Sigmoid colon (tissue), 7 donors: ENCODE results near the gene ZCCHC24. TPM values are rescaled to one million over a fixed set of nuclear protein-coding genes. Genes with fewer than 3 reads are reported as not detected.
A peak's percentile ranks its signal among the peaks of the same experiment; 100 is the strongest.

Source experiments
- DNase-seq: peaks from one replicate; pipeline ENCODE4 v3.0.0-alpha.2; 2019
- H3K27ac ChIP-seq, 4 donors: fragments of 200-600 bp; sonication (generic); one replicate each; pipeline ENCODE4 v1.5.1; 2016 to 2019; ENCODE audit warnings: mild to moderate bottlenecking in 1 of 4
- H3K27me3 ChIP-seq, 3 donors: fragments of 200-600 bp; sonication (generic); one replicate each; pipeline ENCODE4 v1.5.1; 2019; ENCODE audit warnings: mild to moderate bottlenecking in 1 of 3
- H3K36me3 ChIP-seq, 4 donors: fragments of 200-600 bp; sonication (generic); one replicate each; pipeline ENCODE4 v1.5.1; 2016 to 2019
- H3K4me1 ChIP-seq, 4 donors: fragments of 200-600 bp; sonication (generic); one replicate each; pipeline ENCODE4 v1.5.1; 2017 to 2019
- H3K4me3 ChIP-seq, 4 donors: fragments of 200-600 bp; sonication (generic); one replicate each; pipeline ENCODE4 v1.5.1; 2017 to 2019; ENCODE audit warnings: mild to moderate bottlenecking in 2 of 4, moderate library complexity in 1 of 4
- H3K9me3 ChIP-seq, 4 donors: fragments of 200-600 bp in 3 of 4; sonication (generic) in 3 of 4; one replicate each; pipeline versions ENCODE4 v1.5.1 to v1.6.1; 2013 to 2019
- CTCF ChIP-seq, 4 experiments: fragments of 450-650 bp in 3 of 4; fragments of 200-600 bp in 1 of 4; IDR thresholded peaks; one replicate each; pipeline ENCODE4 v1.5.1; 2016 to 2019; ENCODE audit warnings: antibody characterized with exemption in 4 of 4, mild to moderate bottlenecking in 3 of 4, moderate library complexity in 2 of 4
- EP300 ChIP-seq, 4 donors: sonication (generic); formaldehyde crosslinking; IDR thresholded peaks; one replicate each; pipeline ENCODE4 v1.6.1; 2017; ENCODE audit warnings: antibody characterized with exemption in 4 of 4
- POLR2A ChIP-seq, 2 donors: fragments of 450-650 bp; IDR thresholded peaks; one replicate each; pipeline ENCODE4 v1.6.1; 2016; ENCODE audit warnings: antibody characterized with exemption in 2 of 2, mild to moderate bottlenecking in 2 of 2, moderate library complexity in 2 of 2
- POLR2AphosphoS5 ChIP-seq, 4 donors: sonication (generic); formaldehyde crosslinking; IDR thresholded peaks; one replicate each; pipeline ENCODE4 v1.6.1; 2017; ENCODE audit warnings: antibody characterized with exemption in 4 of 4
- WGBS, 2 donors: extraction: QIAGEN DNeasy Blood & Tissue Kit; methylation state at CpG; one replicate each; pipeline ENCODE4 v1.1.7; 2013; 5-methylcytosine and 5-hydroxymethylcytosine counted together
- intact Hi-C: fragments of 100-400 bp; cut with DNase I; formaldehyde crosslinking; loops from one replicate; pipeline ENCODE4 v1.15.1; 2023
- polyA plus RNA-seq, 3 donors: library from polyadenylated mRNA; stranded (reverse); fragments of 200-250 nt; gene quantifications; one replicate each; pipeline ENCODE4 v1.2.3, GENCODE V29; 2013
- total RNA-seq, 4 donors: library from RNA; depleted of rRNA; stranded (reverse); fragments of >200 nt; gene quantifications; one replicate each; pipeline ENCODE4 v1.1.0, GENCODE V29; 2016
- donor health status: healthy with polysubstance abuse.
- donor health status: Bipolar disorder and iron deficiency.
- donor health status: healthy.

ZCCHC24 gene
- total and polyA plus RNA-seq, 7 donors = 7.6 to 141 (median 82.6) TPM

DNA sequence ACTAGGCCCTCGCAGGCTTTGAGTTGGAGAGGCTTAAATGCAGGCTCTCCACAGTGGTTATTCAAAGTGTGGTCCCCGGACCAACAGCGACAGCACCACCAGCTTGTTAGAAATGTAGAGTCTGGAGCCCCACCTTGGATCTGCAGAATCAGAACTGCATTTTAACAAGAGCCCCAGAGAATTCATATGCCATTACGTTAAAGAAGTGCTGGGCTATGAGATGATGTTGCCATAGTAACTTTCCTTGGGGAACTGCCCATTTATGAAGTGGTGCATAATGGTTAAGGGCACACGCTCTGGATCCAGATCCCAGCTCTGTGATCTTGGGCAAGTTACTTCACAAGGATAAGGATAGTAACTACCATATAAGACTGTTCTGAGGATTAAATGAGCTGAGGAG is 48.9 kb downstream of the ZCCHC24 start:
- no peak for TF ChIP-seq CTCF (IDR thresholded peaks at IDR 0.05)
- peak in 1 of 4 donors; percentile 11 for TF ChIP-seq EP300 (IDR thresholded peaks at IDR 0.05)
- no peak for TF ChIP-seq POLR2A (IDR thresholded peaks at IDR 0.05)
- H3K9me3 ChIP-seq = no peaks in the 10 kb centered on the region
- H3K27me3 ChIP-seq = no peaks in the 10 kb centered on the region
- H3K4me3 ChIP-seq = no peak overlapping the region
- no peak overlapping the region for H3K27ac ChIP-seq
- peak; percentile 76 for DNase-seq
- peaks cover 0 to 26% (median 10%) of the 10 kb centered on the region in 4 donors for H3K36me3 ChIP-seq
- intact Hi-C loops = no loop called here
- H3K4me1 ChIP-seq = peaks cover 0 to 37% (median 15%) of the 10 kb centered on the region in 4 donors
- 89 to 94% methylated on average over 5 of the region's 5 CpGs for WGBS, 2 donors

DNA sequence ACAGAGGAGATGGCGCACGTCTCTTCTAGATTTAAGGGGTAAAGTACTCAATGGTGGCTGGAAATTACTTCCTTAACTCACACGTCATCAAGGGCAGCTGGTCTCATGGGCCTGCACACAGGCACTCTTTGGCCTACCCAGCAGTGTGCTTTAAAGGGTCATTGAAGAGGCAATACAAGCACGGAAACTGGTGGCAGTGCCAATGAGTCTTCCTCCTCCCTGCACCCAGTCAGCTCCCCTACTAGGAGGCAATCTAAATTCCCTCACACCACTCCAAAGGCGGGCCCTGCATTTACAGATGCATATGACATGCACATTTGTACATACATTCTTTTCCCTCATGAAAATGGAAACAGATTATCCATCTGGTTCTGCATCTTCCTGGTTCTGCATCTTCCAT is 50.8 kb downstream of the ZCCHC24 start:
- peak; percentile 64 for DNase-seq
- H3K4me1 ChIP-seq = peaks cover 0 to 56% (median 25%) of the 10 kb centered on the region in 4 donors
- intact Hi-C loops = no loop called here

DNA sequence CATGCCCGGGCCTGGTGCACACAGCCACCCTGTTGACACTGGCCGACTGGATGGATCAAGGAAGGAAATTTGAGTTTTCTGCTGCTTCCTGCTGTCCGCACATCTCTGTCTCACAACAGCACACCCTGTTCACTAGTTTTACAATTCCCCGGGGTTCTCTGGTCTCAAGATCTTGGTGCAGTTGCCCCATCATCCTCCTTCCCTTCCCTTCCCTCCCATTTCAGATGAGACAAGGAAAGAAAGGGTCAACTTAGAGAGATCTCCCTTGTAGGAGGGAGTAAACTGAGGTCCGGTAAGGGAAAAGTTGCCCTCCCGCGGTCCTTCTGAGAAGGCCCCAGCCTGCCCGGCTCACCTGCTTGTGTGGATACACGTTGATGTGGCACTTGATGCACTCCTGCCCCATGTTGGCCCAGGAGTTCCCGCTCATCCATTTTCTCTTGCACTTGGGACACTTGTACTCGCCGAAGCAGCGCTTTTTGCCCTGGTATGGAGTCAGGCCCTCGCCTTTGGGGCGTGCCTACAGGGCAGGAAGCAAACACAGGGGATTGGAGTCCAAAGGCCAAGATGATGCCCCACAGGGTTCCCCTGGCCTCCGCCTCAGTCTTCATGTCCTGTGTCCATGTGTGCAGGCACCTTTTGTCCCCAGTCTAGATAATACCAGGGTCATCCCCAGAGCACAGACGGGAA is 51.4 kb downstream of the ZCCHC24 start:
- Histone ChIP-seq H3K4me1 (peaks cover 0 to 62% (median 27%) of the 10 kb centered on the region in 4 donors), H3K36me3 (peaks cover 0 to 28% (median 10%) of the 10 kb centered on the region in 4 donors), H3K9me3 (no peaks in the 10 kb centered on the region), H3K27ac (peak overlapping the region in 1 of 4 donors; percentile 91), H3K27me3 (no peaks in the 10 kb centered on the region), H3K4me3 (no peak overlapping the region)
- 87 to 91% methylated on average over 17 of the region's 17 CpGs for WGBS, 2 donors
- peak; percentile 62 for DNase-seq
- TF ChIP-seq POLR2A (IDR thresholded peaks at IDR 0.05) (no peak), CTCF (IDR thresholded peaks at IDR 0.05) (no peak), POLR2AphosphoS5 (IDR thresholded peaks at IDR 0.05) (no peak), EP300 (IDR thresholded peaks at IDR 0.05) (no peak)
- intact Hi-C loops = no loop called here

More for the DNA sequence above, 50.8 kb downstream of the ZCCHC24 start:
- no peaks in the 10 kb centered on the region for H3K9me3 ChIP-seq
- no peak for TF ChIP-seq POLR2AphosphoS5 (IDR thresholded peaks at IDR 0.05)
- no peak for TF ChIP-seq CTCF (IDR thresholded peaks at IDR 0.05)
- no peak for TF ChIP-seq EP300 (IDR thresholded peaks at IDR 0.05)
- H3K27me3 ChIP-seq = no peaks in the 10 kb centered on the region
- peaks cover 0 to 26% (median 10%) of the 10 kb centered on the region in 4 donors for H3K36me3 ChIP-seq
- peak overlapping the region in 1 of 4 donors; percentile 91 for H3K27ac ChIP-seq
- H3K4me3 ChIP-seq = no peak overlapping the region
- WGBS, 2 donors = 89 to 91% methylated on average over 5 of the region's 5 CpGs

DNA sequence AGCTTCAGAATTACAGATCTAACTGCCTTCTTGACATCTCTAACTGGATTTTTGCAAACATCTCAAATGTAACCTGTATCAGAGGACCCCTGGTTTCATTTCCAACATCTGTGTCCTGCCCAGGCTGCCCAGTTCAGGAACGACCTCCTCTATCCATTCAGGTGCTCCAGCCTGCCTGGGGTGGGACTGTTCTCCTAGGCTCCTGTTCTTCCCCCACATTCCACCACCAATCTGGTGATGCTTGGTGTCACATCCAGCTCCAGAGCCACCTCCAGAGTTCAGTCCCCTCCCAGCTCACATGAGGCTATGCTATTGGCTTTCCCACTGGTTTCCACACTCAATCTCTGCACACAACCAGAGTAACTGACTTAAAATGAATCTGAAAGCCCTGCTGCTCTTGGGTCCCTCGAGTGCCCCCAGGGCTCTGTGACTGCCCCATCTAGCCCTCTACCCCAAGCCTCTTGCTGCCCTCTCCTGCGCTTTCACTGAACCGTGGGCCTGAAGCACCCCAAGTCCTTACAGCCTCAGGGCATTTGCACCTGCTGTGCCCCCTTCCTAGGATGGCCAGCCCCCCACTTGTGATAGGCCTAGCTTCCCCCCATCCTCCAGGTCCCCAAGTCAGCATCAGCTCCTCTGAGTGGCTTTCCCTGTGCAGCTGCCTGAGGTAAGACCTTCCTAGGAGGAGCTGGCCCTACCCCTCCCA is 52.1 kb downstream of the ZCCHC24 start:
- Histone ChIP-seq H3K36me3 (peaks cover 1 to 32% (median 12%) of the 10 kb centered on the region in 4 donors), H3K9me3 (no peaks in the 10 kb centered on the region), H3K27ac (peak overlapping the region in 1 of 4 donors; percentile 91), H3K27me3 (no peaks in the 10 kb centered on the region), H3K4me1 (peaks cover 0 to 69% (median 31%) of the 10 kb centered on the region in 4 donors), H3K4me3 (no peak overlapping the region)
- intact Hi-C loops = no loop called here
- TF ChIP-seq EP300 (IDR thresholded peaks at IDR 0.05) (no peak), POLR2AphosphoS5 (IDR thresholded peaks at IDR 0.05) (no peak), POLR2A (IDR thresholded peaks at IDR 0.05) (no peak), CTCF (IDR thresholded peaks at IDR 0.05) (no peak)
- DNase-seq = peak; percentile 57
- WGBS, 2 donors = 91 to 93% methylated on average over 4 of the region's 4 CpGs
